Measurements from ENCODE around the gene RCAN1. TPM values are rescaled to one million over a fixed set of nuclear protein-coding genes. Genes with fewer than 3 reads are reported as not detected.
"Not testable (repeated sequence)": the region's sequence is repeated elsewhere in the genome, so short reads cannot be mapped to it uniquely, and the experiment has no call there.

Gene RCAN1
- total RNA-seq, 2 experiments from 2014 or later: 1.1 to 1.5 TPM

DNA sequence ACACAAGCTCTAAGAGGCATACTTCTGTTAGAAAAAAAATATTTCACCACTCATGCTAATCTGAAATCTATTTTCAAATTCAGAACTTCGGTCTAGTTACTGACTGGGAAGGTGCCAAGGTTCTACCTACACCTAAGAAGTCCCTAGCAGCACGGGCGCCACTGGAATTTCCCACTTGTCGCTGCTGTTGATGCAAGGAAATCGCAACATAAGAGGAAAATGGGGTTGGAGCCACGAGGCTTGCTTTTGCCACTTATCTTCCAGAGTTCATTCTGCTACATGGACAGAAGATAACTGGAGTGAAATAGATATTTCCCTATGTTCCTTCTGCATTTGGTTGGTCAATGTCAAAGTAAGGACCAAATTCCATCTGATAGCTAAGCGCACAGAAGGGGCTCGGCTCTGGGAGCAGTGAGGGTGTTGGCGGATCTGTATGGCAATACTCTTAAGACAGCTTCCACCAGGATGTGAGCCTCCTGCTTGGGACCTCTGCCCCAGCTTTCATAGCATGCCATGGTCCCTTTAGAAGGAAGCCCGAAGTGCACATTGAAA lies 47.2 kb downstream of the RCAN1 start:
- no peaks in the 10 kb centered on the region for H3K36me3 ChIP-seq (ENCODE audit: insufficient read depth, low read length)
- H3K4me3 ChIP-seq (ENCODE audit: low read length): no peak overlapping the region
- TF ChIP-seq, protein P1, sequence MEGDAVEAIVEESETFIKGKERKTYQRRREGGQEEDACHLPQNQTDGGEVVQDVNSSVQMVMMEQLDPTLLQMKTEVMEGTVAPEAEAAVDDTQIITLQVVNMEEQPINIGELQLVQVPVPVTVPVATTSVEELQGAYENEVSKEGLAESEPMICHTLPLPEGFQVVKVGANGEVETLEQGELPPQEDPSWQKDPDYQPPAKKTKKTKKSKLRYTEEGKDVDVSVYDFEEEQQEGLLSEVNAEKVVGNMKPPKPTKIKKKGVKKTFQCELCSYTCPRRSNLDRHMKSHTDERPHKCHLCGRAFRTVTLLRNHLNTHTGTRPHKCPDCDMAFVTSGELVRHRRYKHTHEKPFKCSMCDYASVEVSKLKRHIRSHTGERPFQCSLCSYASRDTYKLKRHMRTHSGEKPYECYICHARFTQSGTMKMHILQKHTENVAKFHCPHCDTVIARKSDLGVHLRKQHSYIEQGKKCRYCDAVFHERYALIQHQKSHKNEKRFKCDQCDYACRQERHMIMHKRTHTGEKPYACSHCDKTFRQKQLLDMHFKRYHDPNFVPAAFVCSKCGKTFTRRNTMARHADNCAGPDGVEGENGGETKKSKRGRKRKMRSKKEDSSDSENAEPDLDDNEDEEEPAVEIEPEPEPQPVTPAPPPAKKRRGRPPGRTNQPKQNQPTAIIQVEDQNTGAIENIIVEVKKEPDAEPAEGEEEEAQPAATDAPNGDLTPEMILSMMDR (IDR thresholded peaks at IDR 0.05): no peak
- H3K4me1 ChIP-seq (ENCODE audit: insufficient read depth, low read length): no peaks in the 10 kb centered on the region
- H3K9me3 ChIP-seq (ENCODE audit: control insufficient read depth in 1 of 2, insufficient read depth in 1 of 2, low read length in 2 of 2): no peaks in the 10 kb centered on the region
- Mint-ChIP-seq H3K4me1 (ENCODE audit: low read depth) (no peaks in the 10 kb centered on the region), H3K36me3 (ENCODE audit: low read depth) (peaks cover 4% of the 10 kb centered on the region), H3K27ac (no peak overlapping the region), H3K27me3 (no peaks in the 10 kb centered on the region), H3K9me3 (peaks cover 2% of the 10 kb centered on the region), H3K4me3 (no peak overlapping the region)
- no peak for DNase-seq
- no peak for ATAC-seq (ENCODE audit: poor library complexity)
- H3K27me3 ChIP-seq (ENCODE audit: control insufficient read depth in 1 of 2, insufficient read depth in 2 of 2, low read length in 2 of 2): no peaks in the 10 kb centered on the region
- POLR2A ChIA-PET: no interaction called here
- H3K27ac ChIP-seq (ENCODE audit: low read depth in 1 of 2, low read length in 2 of 2): no peak overlapping the region
- CTCF ChIA-PET: no interaction called here
- intact Hi-C loops (cut with DNase I, micrococcal nuclease): no loop called here

DNA sequence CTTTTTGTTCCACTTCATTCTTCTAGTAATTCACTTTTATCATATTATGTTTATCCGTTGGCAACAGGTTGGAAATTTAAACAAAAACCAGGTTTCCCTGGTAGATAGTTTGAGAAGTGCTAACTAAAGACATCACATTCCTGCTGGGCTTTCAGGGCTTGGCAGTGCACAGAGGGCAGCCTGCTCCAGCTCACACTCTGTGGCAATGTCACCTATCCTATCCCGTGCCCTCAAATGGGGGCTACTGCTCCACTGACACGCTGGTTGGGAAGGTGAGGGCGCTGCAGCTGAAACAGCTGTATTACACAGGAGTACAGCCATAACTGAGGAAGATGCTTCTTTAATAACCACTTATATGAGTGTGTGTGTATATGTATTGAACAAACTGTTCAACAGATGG lies 49.7 kb downstream of the RCAN1 start:
- Histone ChIP-seq H3K4me1 (ENCODE audit: insufficient read depth, low read length) (no peaks in the 10 kb centered on the region), H3K27me3 (ENCODE audit: control insufficient read depth in 1 of 2, insufficient read depth in 2 of 2, low read length in 2 of 2) (no peaks in the 10 kb centered on the region), H3K9me3 (ENCODE audit: control insufficient read depth in 1 of 2, insufficient read depth in 1 of 2, low read length in 2 of 2) (no peaks in the 10 kb centered on the region), H3K27ac (ENCODE audit: low read depth in 1 of 2, low read length in 2 of 2) (no peak overlapping the region), H3K36me3 (ENCODE audit: insufficient read depth, low read length) (no peaks in the 10 kb centered on the region), H3K4me3 (ENCODE audit: low read length) (no peak overlapping the region)
- H3K9me3 Mint-ChIP-seq: no peaks in the 10 kb centered on the region
- H3K4me3 Mint-ChIP-seq: no peak overlapping the region
- H3K27ac Mint-ChIP-seq: no peak overlapping the region
- TF ChIP-seq, protein P1 (IDR thresholded peaks at IDR 0.05): no peak
- H3K27me3 Mint-ChIP-seq: no peaks in the 10 kb centered on the region
- no peaks in the 10 kb centered on the region for H3K36me3 Mint-ChIP-seq (ENCODE audit: low read depth)
- H3K4me1 Mint-ChIP-seq (ENCODE audit: low read depth): no peaks in the 10 kb centered on the region
- DNase-seq (no peak), ATAC-seq (ENCODE audit: poor library complexity) (no peak)
- CTCF ChIA-PET: no interaction called here
- POLR2A ChIA-PET: no interaction called here
- intact Hi-C loops (cut with DNase I, micrococcal nuclease): no loop called here

DNA sequence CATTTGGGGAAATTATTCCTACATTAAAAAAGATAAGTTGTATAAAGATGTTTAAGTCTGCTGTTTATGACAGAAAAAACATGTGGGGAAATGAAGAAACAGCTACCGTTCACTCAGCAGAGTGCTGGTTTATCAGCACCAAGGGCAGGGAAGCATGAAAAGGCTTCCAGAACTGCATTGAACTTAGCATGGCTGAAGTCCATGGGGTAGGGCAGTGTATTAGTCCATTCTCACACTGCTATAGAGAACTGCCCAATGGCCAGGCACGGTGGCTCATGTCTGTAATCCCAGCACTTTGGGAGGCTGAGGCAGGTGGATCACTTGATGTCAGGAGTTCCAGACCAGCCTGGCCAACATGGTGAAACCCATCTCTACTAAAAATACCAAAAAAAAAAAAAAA lies 51.5 kb downstream of the RCAN1 start:
- H3K4me3 ChIP-seq (ENCODE audit: low read length); H3K36me3 ChIP-seq (ENCODE audit: insufficient read depth, low read length); H3K27me3 ChIP-seq (ENCODE audit: control insufficient read depth in 1 of 2, insufficient read depth in 2 of 2, low read length in 2 of 2); H3K4me1 Mint-ChIP-seq (ENCODE audit: low read depth); ATAC-seq (ENCODE audit: poor library complexity); H3K4me3 Mint-ChIP-seq; H3K27me3 Mint-ChIP-seq; CTCF ChIA-PET; H3K36me3 Mint-ChIP-seq (ENCODE audit: low read depth); intact Hi-C loops (cut with DNase I, micrococcal nuclease); DNase-seq; H3K4me1 ChIP-seq (ENCODE audit: insufficient read depth, low read length); POLR2A ChIA-PET; H3K27ac Mint-ChIP-seq; H3K9me3 Mint-ChIP-seq; H3K27ac ChIP-seq (ENCODE audit: low read depth in 1 of 2, low read length in 2 of 2); H3K9me3 ChIP-seq (ENCODE audit: control insufficient read depth in 1 of 2, insufficient read depth in 1 of 2, low read length in 2 of 2): not testable (repeated sequence)

DNA sequence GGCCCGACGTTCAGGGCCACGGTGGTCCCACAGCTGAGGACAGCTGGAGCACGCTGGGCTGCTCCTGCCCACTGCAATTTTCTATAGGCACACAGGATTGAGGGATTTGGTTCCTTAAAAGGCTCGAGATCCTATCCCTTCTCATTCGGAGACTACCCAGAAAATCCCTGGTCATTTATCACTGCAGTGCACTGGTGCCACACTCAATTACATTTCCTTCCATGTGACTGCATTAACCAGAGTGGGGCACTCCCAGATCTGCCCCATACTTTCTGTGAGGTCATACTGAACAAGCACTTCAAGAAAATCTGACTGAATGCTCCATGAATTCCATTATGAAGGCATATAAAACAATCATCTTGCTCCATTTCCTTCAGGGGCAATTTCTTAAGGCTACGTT lies 53.1 kb downstream of the RCAN1 start:
- Histone ChIP-seq H3K9me3 (ENCODE audit: control insufficient read depth in 1 of 2, insufficient read depth in 1 of 2, low read length in 2 of 2) (no peaks in the 10 kb centered on the region), H3K27ac (ENCODE audit: low read depth in 1 of 2, low read length in 2 of 2) (no peak overlapping the region), H3K4me1 (ENCODE audit: insufficient read depth, low read length) (no peaks in the 10 kb centered on the region), H3K4me3 (ENCODE audit: low read length) (no peak overlapping the region), H3K36me3 (ENCODE audit: insufficient read depth, low read length) (no peaks in the 10 kb centered on the region), H3K27me3 (ENCODE audit: control insufficient read depth in 1 of 2, insufficient read depth in 2 of 2, low read length in 2 of 2) (no peaks in the 10 kb centered on the region)
- Mint-ChIP-seq H3K4me1 (ENCODE audit: low read depth) (no peaks in the 10 kb centered on the region), H3K27ac (no peak overlapping the region), H3K4me3 (no peak overlapping the region), H3K36me3 (ENCODE audit: low read depth) (no peaks in the 10 kb centered on the region), H3K27me3 (no peaks in the 10 kb centered on the region), H3K9me3 (no peaks in the 10 kb centered on the region)
- DNase-seq (no peak), ATAC-seq (ENCODE audit: poor library complexity) (no peak)
- ChIA-PET CTCF (no interaction called here), POLR2A (no interaction called here)
- TF ChIP-seq, protein P1 (IDR thresholded peaks at IDR 0.05): no peak
- intact Hi-C loops (cut with DNase I, micrococcal nuclease): no loop called here

Data from CD4-positive, alpha-beta T cell (primary cell).